Esophagus mucosa (tissue), 1 donor: ENCODE results near the gene ITM2B. TPM values are rescaled to one million over a fixed set of nuclear protein-coding genes. Genes with fewer than 3 reads are reported as not detected.

Experiments used
- ATAC-seq: fragments of 200-7000 bp; cut with Tn5 transposase; one replicate; pipeline ENCODE4 v1.9.1; 2020
- total RNA-seq: library from RNA; stranded (reverse); gene quantifications from one replicate; pipeline ENCODE4 v1.2.4, GENCODE V29; 2023
- donor health status: DM: yes; HTN: yes; CAD: no.

The ITM2B gene
- total RNA-seq, 1 donor from 2014 or later, result 626 TPM

GRCh38 chr13:48315969-48316650 lies 83.1 kb downstream of the ITM2B start:
- ATAC-seq, result no peak

- peak; percentile 38 for ATAC-seq
These were observed 84.0 kb downstream of the ITM2B start for GRCh38 chr13:48316826-48317510.

GRCh38 chr13:48317511-48318376 lies 84.7 kb downstream of the ITM2B start:
- ATAC-seq, result peak; percentile 14

GRCh38 chr13:48318377-48318811 lies 85.4 kb downstream of the ITM2B start:
- ATAC-seq, result peak; percentile 18

GRCh38 chr13:48318821-48319511 lies 86.0 kb downstream of the ITM2B start:
- peak; percentile 22 for ATAC-seq

Other genes starting within 250 kb of the ITM2B start
- 31.8 TPM for gene SUCLA2, start 231.9 kb upstream of the ITM2B start, total RNA-seq
- gene NUDT15, start 195.5 kb upstream of the ITM2B start, total RNA-seq, result 20.5 TPM
- gene MED4, start 138.1 kb upstream of the ITM2B start, total RNA-seq, result 34.2 TPM
- gene RB1, start 70.5 kb downstream of the ITM2B start, total RNA-seq, result 36.1 TPM
- gene LPAR6, start 179.9 kb downstream of the ITM2B start, total RNA-seq, result 71.7 TPM